ENCODE data around the gene RPP21.

Gene RPP21

DNA sequence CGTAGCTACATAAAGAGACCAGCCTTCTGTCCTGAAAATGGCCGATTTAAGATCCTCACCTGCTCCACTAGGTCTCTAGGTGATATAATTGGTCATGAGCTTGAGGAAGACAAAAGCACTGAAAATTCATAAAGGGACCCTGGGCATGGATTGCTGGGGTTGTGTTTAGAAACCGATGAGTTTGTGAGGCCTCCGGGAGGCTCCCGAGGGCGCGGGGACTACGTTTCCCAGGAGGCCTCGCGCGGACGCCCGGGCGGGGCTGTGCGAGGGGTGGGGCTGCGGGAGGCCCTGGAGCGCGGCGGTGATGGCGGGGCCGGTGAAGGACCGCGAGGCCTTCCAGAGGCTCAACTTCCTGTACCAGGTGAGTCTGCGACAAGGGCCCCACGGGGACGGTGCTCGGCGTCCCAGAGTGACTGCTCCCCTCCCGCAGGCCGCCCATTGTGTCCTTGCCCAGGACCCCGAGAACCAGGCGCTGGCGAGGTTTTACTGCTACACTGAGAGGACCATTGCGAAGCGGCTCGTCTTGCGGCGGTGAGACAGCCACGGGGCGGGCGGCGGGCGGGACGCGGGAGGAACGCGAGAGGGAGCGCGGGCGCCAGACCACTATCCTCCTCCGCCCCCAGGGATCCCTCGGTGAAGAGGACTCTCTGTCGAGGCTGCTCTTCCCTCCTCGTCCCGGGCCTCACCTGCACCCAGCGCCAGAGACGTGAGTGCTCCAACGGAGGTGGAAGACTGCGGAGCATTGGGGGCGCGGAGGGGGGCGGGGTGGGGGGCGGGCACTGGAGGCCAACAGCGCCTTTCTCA is at the start of gene RPP21:
Gene RPP21, plus strand, starts transcription at position 289 of the 804 bp plus-strand sequence. Its CDS starts 16 bp downstream, at position 305.
- H3K4me1 Mint-ChIP-seq (ENCODE audit: low read depth) = peaks cover 46% of the 10 kb centered on the region
- H3K4me3 Mint-ChIP-seq = peak within 1 kb of the TSS; percentile 90
- no peaks in the 10 kb centered on the region for H3K9me3 Mint-ChIP-seq
- H3K27ac Mint-ChIP-seq = peak within 1 kb of the TSS; percentile 97
- no peaks in the 10 kb centered on the region for H3K27me3 Mint-ChIP-seq
- H3K36me3 Mint-ChIP-seq (ENCODE audit: low read depth) = peaks cover 60% of the 10 kb centered on the region
- DNase-seq = peak; percentile 93

- Mint-ChIP-seq H3K27ac (no peak overlapping the region), H3K9me3 (peaks cover 15% of the 10 kb centered on the region), H3K4me3 (no peak overlapping the region), H3K36me3 (ENCODE audit: low read depth) (peaks cover 86% of the 10 kb centered on the region), H3K4me1 (ENCODE audit: low read depth) (no peaks in the 10 kb centered on the region), H3K27me3 (no peaks in the 10 kb centered on the region)
- no peak for DNase-seq
Measured at GRCh38 chr6:30295837-30296236, 49.1 kb upstream of the RPP21 start.

- Mint-ChIP-seq H3K36me3 (ENCODE audit: low read depth) (peaks cover 92% of the 10 kb centered on the region), H3K4me3 (no peak overlapping the region), H3K9me3 (peaks cover 22% of the 10 kb centered on the region), H3K27me3 (no peaks in the 10 kb centered on the region), H3K27ac (no peak overlapping the region), H3K4me1 (ENCODE audit: low read depth) (peaks cover 49% of the 10 kb centered on the region)
- DNase-seq = no peak
Measured at GRCh38 chr6:30304002-30304401, 41.0 kb upstream of the RPP21 start.

DNA sequence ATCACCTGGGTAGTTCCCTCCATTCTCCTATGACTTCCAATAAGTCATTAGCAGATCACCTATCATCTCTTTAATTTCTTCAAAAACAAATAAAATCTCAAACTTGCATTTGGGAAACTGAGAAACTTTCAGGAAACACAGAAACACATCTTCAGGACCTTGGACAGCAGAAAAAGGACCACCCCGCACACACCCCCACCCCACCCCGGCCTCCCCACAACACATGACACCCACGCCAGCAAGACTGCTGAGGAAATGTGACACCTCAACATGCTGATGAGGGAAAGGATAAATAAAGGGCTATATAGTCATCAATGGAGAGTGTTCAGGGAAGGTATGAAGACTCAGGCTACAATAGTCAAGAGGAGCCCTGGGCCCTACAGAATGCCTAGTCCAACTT is 33.9 kb upstream of the RPP21 start:
- no peak overlapping the region for H3K4me3 Mint-ChIP-seq
- no peaks in the 10 kb centered on the region for H3K9me3 Mint-ChIP-seq
- H3K36me3 Mint-ChIP-seq (ENCODE audit: low read depth) = peaks cover 94% of the 10 kb centered on the region
- no peak overlapping the region for H3K27ac Mint-ChIP-seq
- no peak for DNase-seq
- H3K4me1 Mint-ChIP-seq (ENCODE audit: low read depth) = peaks cover 60% of the 10 kb centered on the region
- H3K27me3 Mint-ChIP-seq = no peaks in the 10 kb centered on the region

DNA sequence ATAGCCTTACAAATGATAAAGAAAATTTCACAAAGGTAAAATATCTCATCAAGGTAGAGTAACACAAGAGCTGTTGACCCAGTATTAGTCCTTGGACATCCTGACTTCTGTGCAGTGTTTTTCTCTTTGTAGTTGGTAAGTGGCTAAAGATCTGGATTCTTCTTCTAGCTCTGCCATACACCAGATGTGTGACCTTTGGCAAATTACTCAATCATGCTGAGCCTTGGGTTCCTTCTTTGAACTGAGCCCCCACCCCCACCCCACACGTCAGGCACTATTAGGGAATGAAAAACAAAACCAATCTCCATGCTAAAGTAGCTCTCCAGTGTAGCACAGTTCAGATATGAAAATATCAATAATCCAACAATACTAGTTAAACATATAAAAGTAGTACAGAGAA is 33.3 kb upstream of the RPP21 start:
- Mint-ChIP-seq H3K27ac (no peak overlapping the region), H3K4me3 (no peak overlapping the region), H3K9me3 (no peaks in the 10 kb centered on the region), H3K4me1 (ENCODE audit: low read depth) (peaks cover 60% of the 10 kb centered on the region), H3K27me3 (no peaks in the 10 kb centered on the region), H3K36me3 (ENCODE audit: low read depth) (peaks cover 94% of the 10 kb centered on the region)
- no peak for DNase-seq

GRCh38 chr6:30312266-30312665 is 32.7 kb upstream of the RPP21 start:
- Mint-ChIP-seq H3K9me3 (no peaks in the 10 kb centered on the region), H3K27me3 (no peaks in the 10 kb centered on the region), H3K4me1 (ENCODE audit: low read depth) (peaks cover 56% of the 10 kb centered on the region), H3K36me3 (ENCODE audit: low read depth) (peaks cover 92% of the 10 kb centered on the region), H3K4me3 (no peak overlapping the region), H3K27ac (no peak overlapping the region)
- DNase-seq = no peak

- no peaks in the 10 kb centered on the region for H3K27me3 Mint-ChIP-seq
- H3K4me3 Mint-ChIP-seq = no peak overlapping the region
- DNase-seq = no peak
- no peaks in the 10 kb centered on the region for H3K9me3 Mint-ChIP-seq
- peaks cover 92% of the 10 kb centered on the region for H3K36me3 Mint-ChIP-seq (ENCODE audit: low read depth)
- H3K4me1 Mint-ChIP-seq (ENCODE audit: low read depth) = peaks cover 61% of the 10 kb centered on the region
- H3K27ac Mint-ChIP-seq = no peak overlapping the region
Measured at GRCh38 chr6:30312676-30313321, 32.2 kb upstream of the RPP21 start.

GRCh38 chr6:30315156-30315555 is 29.8 kb upstream of the RPP21 start:
- H3K9me3 Mint-ChIP-seq = no peaks in the 10 kb centered on the region
- peaks cover 89% of the 10 kb centered on the region for H3K36me3 Mint-ChIP-seq (ENCODE audit: low read depth)
- H3K4me3 Mint-ChIP-seq = no peak overlapping the region
- H3K27me3 Mint-ChIP-seq = no peaks in the 10 kb centered on the region
- DNase-seq = no peak
- peaks cover 65% of the 10 kb centered on the region for H3K4me1 Mint-ChIP-seq (ENCODE audit: low read depth)
- H3K27ac Mint-ChIP-seq = no peak overlapping the region

DNA sequence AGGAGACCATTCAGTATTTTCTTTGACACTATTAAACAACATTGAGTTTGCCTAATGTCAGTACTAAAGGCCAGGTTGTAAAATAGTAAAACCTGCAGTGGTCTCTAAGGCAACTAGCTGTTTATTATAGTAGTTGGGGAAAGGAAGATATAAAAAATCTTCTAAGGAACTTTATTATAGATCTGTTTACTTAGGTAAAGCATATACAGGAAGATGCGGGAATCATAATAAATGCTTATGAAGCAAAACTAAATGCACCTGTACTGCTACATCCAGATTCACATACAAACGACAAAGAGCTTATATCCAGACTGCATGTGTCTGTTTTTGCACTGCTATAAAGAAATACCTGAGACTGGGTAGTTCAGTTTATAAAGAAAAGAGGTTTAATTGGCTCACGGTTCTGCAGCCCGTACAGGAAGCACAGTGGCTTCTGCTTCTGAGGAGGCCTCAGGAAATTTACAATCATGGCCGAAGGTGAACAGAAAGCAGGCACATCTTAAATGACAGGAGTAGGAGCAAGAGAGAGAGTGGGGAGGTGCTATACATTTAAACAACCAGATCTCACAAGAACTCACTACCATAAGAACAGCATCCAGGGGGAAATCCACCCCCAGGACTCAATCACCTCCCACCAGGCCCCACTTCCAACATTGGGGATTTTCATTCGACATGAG is 26.9 kb upstream of the RPP21 start:
- DNase-seq = no peak
- Mint-ChIP-seq H3K4me1 (ENCODE audit: low read depth) (peaks cover 82% of the 10 kb centered on the region), H3K27me3 (no peaks in the 10 kb centered on the region), H3K36me3 (ENCODE audit: low read depth) (peaks cover 87% of the 10 kb centered on the region), H3K4me3 (no peak overlapping the region), H3K9me3 (no peaks in the 10 kb centered on the region), H3K27ac (peak overlapping the region; percentile 60)

- Mint-ChIP-seq H3K4me1 (ENCODE audit: low read depth) (peaks cover 84% of the 10 kb centered on the region), H3K9me3 (no peaks in the 10 kb centered on the region), H3K27ac (peak overlapping the region; percentile 61), H3K36me3 (ENCODE audit: low read depth) (peaks cover 85% of the 10 kb centered on the region), H3K4me3 (no peak overlapping the region), H3K27me3 (no peaks in the 10 kb centered on the region)
- DNase-seq = no peak
Measured at GRCh38 chr6:30319146-30319835, 25.7 kb upstream of the RPP21 start.

GRCh38 chr6:30321692-30322388 is 23.1 kb upstream of the RPP21 start:
- DNase-seq = no peak
- Mint-ChIP-seq H3K9me3 (no peaks in the 10 kb centered on the region), H3K27me3 (no peaks in the 10 kb centered on the region), H3K36me3 (ENCODE audit: low read depth) (peaks cover 80% of the 10 kb centered on the region), H3K4me3 (peak overlapping the region; percentile 63), H3K4me1 (ENCODE audit: low read depth) (peaks cover 75% of the 10 kb centered on the region), H3K27ac (peak overlapping the region; percentile 87)

DNA sequence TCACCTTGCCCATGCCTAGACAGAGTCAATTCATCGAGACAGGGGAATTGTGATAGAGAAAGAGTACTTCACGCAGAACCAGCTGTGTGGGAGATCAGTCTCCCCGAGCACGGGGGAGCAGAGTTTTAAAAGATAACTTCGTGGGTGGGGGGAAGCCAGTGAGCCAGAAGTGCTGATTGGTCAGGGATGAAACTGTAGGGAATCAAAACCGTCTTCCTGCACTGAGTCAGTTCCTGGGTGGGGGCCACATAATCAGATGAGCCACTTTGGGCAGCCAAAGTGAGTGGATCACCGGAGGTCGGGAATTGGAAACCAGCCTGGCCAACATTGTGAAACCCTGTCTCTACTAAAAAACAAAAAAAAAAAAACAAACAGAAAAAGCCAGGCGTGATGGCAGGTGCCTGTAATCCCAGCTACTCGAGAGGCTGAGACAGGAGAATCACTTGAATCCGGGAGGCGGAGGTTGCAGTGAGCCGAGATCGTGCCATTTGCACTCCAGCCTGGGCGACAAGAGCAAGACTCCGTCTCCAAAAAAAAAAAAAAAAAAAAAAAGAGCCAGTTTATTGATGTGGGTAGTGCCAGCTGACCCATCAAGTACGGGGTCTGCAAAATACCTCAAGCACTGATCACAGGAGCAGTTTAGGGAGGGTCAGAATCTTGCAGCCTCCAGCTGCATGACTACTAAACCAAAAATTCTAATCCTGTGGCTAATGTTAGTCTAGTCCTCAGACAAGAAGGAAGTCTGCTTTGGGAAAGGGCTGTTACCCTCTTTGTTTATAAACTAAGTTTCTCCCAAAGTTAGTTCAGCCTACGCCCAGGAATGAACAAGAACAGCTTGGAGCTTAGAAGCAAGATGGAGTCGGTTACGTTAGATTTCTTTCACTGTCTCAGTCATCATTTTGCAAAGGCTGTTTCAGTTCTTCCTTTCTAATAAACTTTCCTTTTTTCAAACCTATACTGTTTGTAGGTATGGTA is 22.1 kb upstream of the RPP21 start:
- DNase-seq = peak; percentile 40
- H3K36me3 Mint-ChIP-seq (ENCODE audit: low read depth) = peaks cover 80% of the 10 kb centered on the region
- H3K9me3 Mint-ChIP-seq = no peaks in the 10 kb centered on the region
- peaks cover 77% of the 10 kb centered on the region for H3K4me1 Mint-ChIP-seq (ENCODE audit: low read depth)
- peak overlapping the region; percentile 87 for H3K27ac Mint-ChIP-seq
- H3K4me3 Mint-ChIP-seq = peak overlapping the region; percentile 63
- H3K27me3 Mint-ChIP-seq = no peaks in the 10 kb centered on the region

DNA sequence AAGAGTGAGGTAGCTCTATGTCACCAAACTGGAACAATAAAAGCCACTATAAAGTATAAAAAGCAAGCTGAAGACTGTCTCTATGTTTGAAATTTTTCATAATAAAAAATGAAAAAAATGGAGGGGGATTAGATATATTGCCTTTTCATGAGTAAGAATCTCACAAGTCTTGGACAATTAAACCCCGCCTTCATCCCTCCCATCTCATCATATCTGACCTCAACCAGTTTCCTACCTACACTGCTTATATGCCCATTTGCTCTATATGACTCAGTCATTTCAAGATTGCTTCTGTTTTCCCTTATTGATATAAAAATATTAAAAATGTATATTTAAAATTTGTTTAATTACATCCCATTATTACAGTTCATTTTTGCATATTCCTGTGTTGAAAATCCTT is 21.1 kb upstream of the RPP21 start:
- peak overlapping the region; percentile 87 for H3K27ac Mint-ChIP-seq
- H3K36me3 Mint-ChIP-seq (ENCODE audit: low read depth) = peaks cover 78% of the 10 kb centered on the region
- H3K4me3 Mint-ChIP-seq = peak overlapping the region; percentile 92
- no peaks in the 10 kb centered on the region for H3K27me3 Mint-ChIP-seq
- no peak for DNase-seq
- no peaks in the 10 kb centered on the region for H3K9me3 Mint-ChIP-seq
- H3K4me1 Mint-ChIP-seq (ENCODE audit: low read depth) = peaks cover 76% of the 10 kb centered on the region
